Neural cell (in vitro differentiated cells): ENCODE data around the gene PRDM1. TPM values are rescaled to one million over a fixed set of nuclear protein-coding genes. Genes with fewer than 3 reads are reported as not detected.

Source experiments
- H2AFZ ChIP-seq: fragments of 200-600, 300-800 bp; sonication (generic), shearing (Covaris generic); 2 replicates; pipeline ENCODE4 v1.6.0; 2014; ENCODE audit warnings: low read depth, mild to moderate bottlenecking, antibody characterized with exemption, low read length, moderate library complexity
- H3F3A ChIP-seq: fragments of 200-600 bp; shearing (Covaris generic); 2 replicates; pipeline ENCODE4 v1.6.1; 2016; ENCODE audit warnings: mild to moderate bottlenecking, moderate library complexity, mixed read lengths, antibody characterized with exemption, low read length; ENCODE audit not compliant: insufficient read depth, poor library complexity, severe bottlenecking
- H3K27ac ChIP-seq: fragments of 200-600, 300-800 bp; sonication (generic), shearing (Covaris generic); 2 replicates; pipeline ENCODE4 v1.5.1; 2014; ENCODE audit warnings: mild to moderate bottlenecking, low read length, moderate library complexity
- H3K27me3 ChIP-seq: fragments of 300-800, 200-600 bp; sonication (generic), shearing (Covaris generic); 2 replicates; pipeline ENCODE4 v1.6.0; 2014; ENCODE audit warnings: mild to moderate bottlenecking, low read depth, low read length, moderate library complexity; ENCODE audit not compliant: insufficient read depth
- H3K36me3 ChIP-seq: fragments of 300-800, 200-600 bp; sonication (generic), shearing (Covaris generic); 2 replicates; pipeline ENCODE4 v1.5.1; 2014; ENCODE audit warnings: mild to moderate bottlenecking, antibody characterized with exemption, low read length, moderate library complexity; ENCODE audit not compliant: insufficient read depth
- H3K4me2 ChIP-seq: fragments of 300-800, 200-600 bp; sonication (generic), shearing (Covaris generic); 2 replicates; pipeline ENCODE4 v1.6.0; 2014; ENCODE audit warnings: mild to moderate bottlenecking, low read length
- H3K4me3 ChIP-seq: fragments of 300-800, 200-600 bp; sonication (generic), shearing (Covaris generic); 2 replicates; pipeline ENCODE4 v1.5.1; 2014; ENCODE audit warnings: mild to moderate bottlenecking, low read length, moderate library complexity
- H3K79me2 ChIP-seq: fragments of 200-600 bp; shearing (Covaris generic); replicated peaks from 2 replicates; pipeline ENCODE4 v1.6.0; 2014; ENCODE audit warnings: mild to moderate bottlenecking, low read length, moderate library complexity; ENCODE audit not compliant: insufficient read depth
- H3K9ac ChIP-seq: fragments of 300-800, 200-600 bp; sonication (generic), shearing (Covaris generic); 2 replicates; pipeline ENCODE4 v1.6.1; 2016; ENCODE audit warnings: mild to moderate bottlenecking, low read length, mixed read lengths
- H3K9me2 ChIP-seq: fragments of 200-600 bp; shearing (Covaris generic); 2 replicates; pipeline ENCODE4 v1.6.1; 2016; ENCODE audit warnings: mild to moderate bottlenecking, low read length, mixed read lengths; ENCODE audit not compliant: insufficient read depth
- H3K9me3 ChIP-seq: fragments of 200-600, 300-800 bp; sonication (generic), shearing (Covaris generic); 2 replicates; pipeline ENCODE4 v1.6.1; 2016; ENCODE audit warnings: mild to moderate bottlenecking, mixed run types, low read length, moderate library complexity, mixed read lengths
- H4K20me1 ChIP-seq: fragments of 200-600 bp; shearing (Covaris generic); 2 replicates; pipeline ENCODE4 v1.6.1; 2016; ENCODE audit warnings: mild to moderate bottlenecking, mixed run types; ENCODE audit not compliant: insufficient read depth
- EP300 ChIP-seq: fragments of 450-650 bp; conservative IDR thresholded peaks from 2 replicates; pipeline ENCODE4 v1.6.1; 2014; ENCODE audit warnings: antibody characterized with exemption, mild to moderate bottlenecking, moderate library complexity; ENCODE audit not compliant: poor library complexity, severe bottlenecking
- EZH2 ChIP-seq: fragments of 200-600, 300-800 bp; shearing (Covaris generic), sonication (generic); IDR thresholded peaks from 2 replicates; pipeline ENCODE4 v1.6.1; 2014; ENCODE audit warnings: antibody characterized with exemption, low read length, borderline replicate concordance, mild to moderate bottlenecking; ENCODE audit not compliant: insufficient read depth, poor library complexity, severe bottlenecking
- MXI1 ChIP-seq: fragments of 450-650 bp; conservative IDR thresholded peaks from 2 replicates; pipeline ENCODE4 v1.6.1; 2014; ENCODE audit warnings: antibody characterized with exemption, mild to moderate bottlenecking; ENCODE audit not compliant: poor library complexity, severe bottlenecking
- POLR2AphosphoS5 ChIP-seq: IDR thresholded peaks from 2 replicates; pipeline ENCODE4 v1.6.1; 2012
- RAD21 ChIP-seq: fragments of 450-650 bp; conservative IDR thresholded peaks from 2 replicates; pipeline ENCODE4 v1.6.1; 2014; ENCODE audit warnings: antibody characterized with exemption, mild to moderate bottlenecking, moderate library complexity
- SMC3 ChIP-seq: fragments of 450-650 bp; conservative IDR thresholded peaks from 2 replicates; pipeline ENCODE4 v1.6.1; 2014; ENCODE audit warnings: antibody characterized with exemption, mild to moderate bottlenecking, moderate library complexity; ENCODE audit not compliant: poor library complexity
- TAF1 ChIP-seq: IDR thresholded peaks from 2 replicates; pipeline ENCODE4 v1.6.1; 2012; ENCODE audit warnings: low read depth
- polyA plus RNA-seq: library from polyadenylated mRNA; depleted of rRNA; stranded (reverse); fragments of >200 nt; gene quantifications from 2 replicates; pipeline ENCODE4 v1.2.3, GENCODE V29; 2014
- TF ChIP-seq, protein P1 (sequence below): IDR thresholded peaks from 2 replicates; pipeline ENCODE4 v1.6.1; 2012; ENCODE audit warnings: borderline replicate concordance
- TF ChIP-seq, protein P2 (sequence below): fragments of 450-650 bp; IDR thresholded peaks from 2 replicates; pipeline ENCODE4 v1.5.1; 2014; ENCODE audit warnings: antibody characterized with exemption, mild to moderate bottlenecking, moderate library complexity; ENCODE audit not compliant: poor library complexity, severe bottlenecking

Gene PRDM1
- polyA plus RNA-seq, 1 donor from 2014 or later = 0.09 TPM

DNA sequence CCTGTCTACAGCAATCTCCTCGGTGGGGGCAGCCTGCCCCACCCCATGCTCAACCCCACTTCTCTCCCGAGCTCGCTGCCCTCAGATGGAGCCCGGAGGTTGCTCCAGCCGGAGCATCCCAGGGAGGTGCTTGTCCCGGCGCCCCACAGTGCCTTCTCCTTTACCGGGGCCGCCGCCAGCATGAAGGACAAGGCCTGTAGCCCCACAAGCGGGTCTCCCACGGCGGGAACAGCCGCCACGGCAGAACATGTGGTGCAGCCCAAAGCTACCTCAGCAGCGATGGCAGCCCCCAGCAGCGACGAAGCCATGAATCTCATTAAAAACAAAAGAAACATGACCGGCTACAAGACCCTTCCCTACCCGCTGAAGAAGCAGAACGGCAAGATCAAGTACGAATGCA lies 19.4 kb downstream of the PRDM1 start:
- Histone ChIP-seq H2AFZ (no peak overlapping the region), H3K79me2 (no peaks in the 10 kb centered on the region), H4K20me1 (no peaks in the 10 kb centered on the region), H3K9ac (no peak overlapping the region), H3K27ac (no peak overlapping the region), H3F3A (no peaks in the 10 kb centered on the region), H3K9me2 (no peaks in the 10 kb centered on the region), H3K4me3 (no peak overlapping the region), H3K27me3 (no peaks in the 10 kb centered on the region), H3K4me2 (no peak overlapping the region), H3K36me3 (no peaks in the 10 kb centered on the region), H3K9me3 (no peaks in the 10 kb centered on the region)
- TF ChIP-seq EZH2 (no peak), TAF1 (no peak), POLR2AphosphoS5 (no peak), MXI1 (no peak), EP300 (no peak), RAD21 (no peak), SMC3 (no peak)
- TF ChIP-seq, protein P1, sequence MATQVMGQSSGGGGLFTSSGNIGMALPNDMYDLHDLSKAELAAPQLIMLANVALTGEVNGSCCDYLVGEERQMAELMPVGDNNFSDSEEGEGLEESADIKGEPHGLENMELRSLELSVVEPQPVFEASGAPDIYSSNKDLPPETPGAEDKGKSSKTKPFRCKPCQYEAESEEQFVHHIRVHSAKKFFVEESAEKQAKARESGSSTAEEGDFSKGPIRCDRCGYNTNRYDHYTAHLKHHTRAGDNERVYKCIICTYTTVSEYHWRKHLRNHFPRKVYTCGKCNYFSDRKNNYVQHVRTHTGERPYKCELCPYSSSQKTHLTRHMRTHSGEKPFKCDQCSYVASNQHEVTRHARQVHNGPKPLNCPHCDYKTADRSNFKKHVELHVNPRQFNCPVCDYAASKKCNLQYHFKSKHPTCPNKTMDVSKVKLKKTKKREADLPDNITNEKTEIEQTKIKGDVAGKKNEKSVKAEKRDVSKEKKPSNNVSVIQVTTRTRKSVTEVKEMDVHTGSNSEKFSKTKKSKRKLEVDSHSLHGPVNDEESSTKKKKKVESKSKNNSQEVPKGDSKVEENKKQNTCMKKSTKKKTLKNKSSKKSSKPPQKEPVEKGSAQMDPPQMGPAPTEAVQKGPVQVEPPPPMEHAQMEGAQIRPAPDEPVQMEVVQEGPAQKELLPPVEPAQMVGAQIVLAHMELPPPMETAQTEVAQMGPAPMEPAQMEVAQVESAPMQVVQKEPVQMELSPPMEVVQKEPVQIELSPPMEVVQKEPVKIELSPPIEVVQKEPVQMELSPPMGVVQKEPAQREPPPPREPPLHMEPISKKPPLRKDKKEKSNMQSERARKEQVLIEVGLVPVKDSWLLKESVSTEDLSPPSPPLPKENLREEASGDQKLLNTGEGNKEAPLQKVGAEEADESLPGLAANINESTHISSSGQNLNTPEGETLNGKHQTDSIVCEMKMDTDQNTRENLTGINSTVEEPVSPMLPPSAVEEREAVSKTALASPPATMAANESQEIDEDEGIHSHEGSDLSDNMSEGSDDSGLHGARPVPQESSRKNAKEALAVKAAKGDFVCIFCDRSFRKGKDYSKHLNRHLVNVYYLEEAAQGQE = no peak
- TF ChIP-seq, protein P2, sequence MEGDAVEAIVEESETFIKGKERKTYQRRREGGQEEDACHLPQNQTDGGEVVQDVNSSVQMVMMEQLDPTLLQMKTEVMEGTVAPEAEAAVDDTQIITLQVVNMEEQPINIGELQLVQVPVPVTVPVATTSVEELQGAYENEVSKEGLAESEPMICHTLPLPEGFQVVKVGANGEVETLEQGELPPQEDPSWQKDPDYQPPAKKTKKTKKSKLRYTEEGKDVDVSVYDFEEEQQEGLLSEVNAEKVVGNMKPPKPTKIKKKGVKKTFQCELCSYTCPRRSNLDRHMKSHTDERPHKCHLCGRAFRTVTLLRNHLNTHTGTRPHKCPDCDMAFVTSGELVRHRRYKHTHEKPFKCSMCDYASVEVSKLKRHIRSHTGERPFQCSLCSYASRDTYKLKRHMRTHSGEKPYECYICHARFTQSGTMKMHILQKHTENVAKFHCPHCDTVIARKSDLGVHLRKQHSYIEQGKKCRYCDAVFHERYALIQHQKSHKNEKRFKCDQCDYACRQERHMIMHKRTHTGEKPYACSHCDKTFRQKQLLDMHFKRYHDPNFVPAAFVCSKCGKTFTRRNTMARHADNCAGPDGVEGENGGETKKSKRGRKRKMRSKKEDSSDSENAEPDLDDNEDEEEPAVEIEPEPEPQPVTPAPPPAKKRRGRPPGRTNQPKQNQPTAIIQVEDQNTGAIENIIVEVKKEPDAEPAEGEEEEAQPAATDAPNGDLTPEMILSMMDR = no peak

DNA sequence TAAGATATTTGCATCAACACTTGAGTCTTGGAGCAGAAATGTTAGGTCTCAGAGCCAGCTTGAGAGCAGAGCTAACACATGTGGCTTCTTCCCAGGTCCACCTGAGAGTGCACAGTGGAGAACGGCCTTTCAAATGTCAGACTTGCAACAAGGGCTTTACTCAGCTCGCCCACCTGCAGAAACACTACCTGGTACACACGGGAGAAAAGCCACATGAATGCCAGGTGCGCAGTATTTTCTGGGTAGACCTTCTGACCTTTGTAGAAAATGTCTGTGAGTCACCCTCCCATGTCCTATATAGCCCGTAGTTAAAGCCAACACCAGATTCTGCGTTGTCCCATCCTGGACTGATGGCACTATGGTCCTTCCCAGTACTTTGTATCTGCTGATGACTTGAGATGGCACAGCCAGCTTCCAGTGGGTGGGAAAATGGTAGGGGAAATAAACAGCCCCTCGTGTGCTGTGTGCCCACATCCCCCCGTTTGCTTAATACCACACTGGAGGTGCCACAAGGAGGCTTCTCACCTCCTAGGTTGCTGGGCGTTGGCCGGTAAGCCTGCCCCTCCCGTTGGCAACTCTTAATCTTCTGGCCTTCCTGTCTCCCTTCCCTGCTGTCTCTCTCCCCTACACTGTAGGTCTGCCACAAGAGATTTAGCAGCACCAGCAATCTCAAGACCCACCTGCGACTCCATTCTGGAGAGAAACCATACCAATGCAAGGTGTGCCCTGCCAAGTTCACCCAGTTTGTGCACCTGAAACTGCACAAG lies 20.3 kb downstream of the PRDM1 start:
- no peak overlapping the region for H3K9ac ChIP-seq
- H2AFZ ChIP-seq = no peak overlapping the region
- H3K79me2 ChIP-seq = no peaks in the 10 kb centered on the region
- H3K9me2 ChIP-seq = no peaks in the 10 kb centered on the region
- no peaks in the 10 kb centered on the region for H3K9me3 ChIP-seq
- TF ChIP-seq SMC3 = no peak
- no peak for TF ChIP-seq EP300
- TF ChIP-seq, protein P2 = no peak
- TF ChIP-seq, protein P1 = no peak
- TF ChIP-seq TAF1 = no peak
- TF ChIP-seq MXI1 = no peak
- no peak for TF ChIP-seq EZH2
- TF ChIP-seq RAD21 = no peak
- TF ChIP-seq POLR2AphosphoS5 = no peak
- H3K4me3 ChIP-seq = no peak overlapping the region
- no peaks in the 10 kb centered on the region for H3F3A ChIP-seq
- H3K4me2 ChIP-seq = no peak overlapping the region
- no peak overlapping the region for H3K27ac ChIP-seq
- no peaks in the 10 kb centered on the region for H3K36me3 ChIP-seq
- H3K27me3 ChIP-seq = no peaks in the 10 kb centered on the region
- H4K20me1 ChIP-seq = no peaks in the 10 kb centered on the region
